ENCODE results near the gene HIPK3. TPM values are rescaled to one million over a fixed set of nuclear protein-coding genes. Genes with fewer than 3 reads are reported as not detected.
"Not testable (repeated sequence)": the region's sequence is repeated elsewhere in the genome, so short reads cannot be mapped to it uniquely, and the experiment has no call there.

Gene HIPK3
- total RNA-seq (2014; rRNA removed; shearing (Covaris generic)), result 37.8 and 40.7 TPM in 2 replicates
- 20.2 and 32.7 TPM in 2 replicates for polyA plus RNA-seq (2015; cell fraction: cytosol; rRNA removed)
- 39.8 and 42.7 TPM in 2 replicates for polyA plus RNA-seq (2015; cell fraction: nucleus; rRNA removed)

GRCh38 chr11:33257160-33257896 is at the start of gene HIPK3:
Gene HIPK3 (plus strand): TSS chr11:33257381.
- in situ Hi-C loops (cut with HindIII; ENCODE audit: low pct_unique_long_range_greater_than_20kb, low sequenced_read_pairs), result no loop called here
- peak; percentile 74 for DNase-seq (ENCODE audit: low read depth, low spot score)

- in situ Hi-C loops (cut with HindIII; ENCODE audit: low pct_unique_long_range_greater_than_20kb, low sequenced_read_pairs), result no loop called here
- DNase-seq (ENCODE audit: low read depth, low spot score), result no peak
Measured at GRCh38 chr11:33207408-33207985, 49.7 kb upstream of the HIPK3 start.

- no peak for DNase-seq (ENCODE audit: low read depth, low spot score)
- in situ Hi-C loops (cut with HindIII; ENCODE audit: low pct_unique_long_range_greater_than_20kb, low sequenced_read_pairs), result no loop called here
Measured at GRCh38 chr11:33208150-33208549, 49.0 kb upstream of the HIPK3 start.

- in situ Hi-C loops (cut with HindIII; ENCODE audit: low pct_unique_long_range_greater_than_20kb, low sequenced_read_pairs), result no loop called here
- DNase-seq (ENCODE audit: low read depth, low spot score), result no peak
Measured at GRCh38 chr11:33211153-33211552, 46.0 kb upstream of the HIPK3 start.

- peak; percentile 83 for DNase-seq (ENCODE audit: low read depth, low spot score)
- in situ Hi-C loops (cut with HindIII; ENCODE audit: low pct_unique_long_range_greater_than_20kb, low sequenced_read_pairs), result no loop called here
Measured at GRCh38 chr11:33211580-33211979, 45.6 kb upstream of the HIPK3 start.

GRCh38 chr11:33214187-33214586 is 43.0 kb upstream of the HIPK3 start:
- no peak for DNase-seq (ENCODE audit: low read depth, low spot score)
- in situ Hi-C loops (cut with HindIII; ENCODE audit: low pct_unique_long_range_greater_than_20kb, low sequenced_read_pairs), result no loop called here

- in situ Hi-C loops (cut with HindIII; ENCODE audit: low pct_unique_long_range_greater_than_20kb, low sequenced_read_pairs), result no loop called here
Measured at GRCh38 chr11:33214767-33215166, 42.4 kb upstream of the HIPK3 start.

GRCh38 chr11:33216676-33217075 is 40.5 kb upstream of the HIPK3 start:
- DNase-seq (ENCODE audit: low read depth, low spot score); in situ Hi-C loops (cut with HindIII; ENCODE audit: low pct_unique_long_range_greater_than_20kb, low sequenced_read_pairs): not testable (repeated sequence)

More at GRCh38 chr11:33214767-33215166, 42.4 kb upstream of the HIPK3 start:
- DNase-seq (ENCODE audit: low read depth, low spot score), result no peak

GRCh38 chr11:33222052-33222750 is 35.0 kb upstream of the HIPK3 start:
- in situ Hi-C loops (cut with HindIII; ENCODE audit: low pct_unique_long_range_greater_than_20kb, low sequenced_read_pairs), result no loop called here
- DNase-seq (ENCODE audit: low read depth, low spot score), result no peak

- DNase-seq (ENCODE audit: low read depth, low spot score), result no peak
- in situ Hi-C loops (cut with HindIII; ENCODE audit: low pct_unique_long_range_greater_than_20kb, low sequenced_read_pairs), result no loop called here
Measured at GRCh38 chr11:33225371-33225770, 31.8 kb upstream of the HIPK3 start.

GRCh38 chr11:33227578-33228261 is 29.5 kb upstream of the HIPK3 start:
- DNase-seq (ENCODE audit: low read depth, low spot score), result no peak
- in situ Hi-C loops (cut with HindIII; ENCODE audit: low pct_unique_long_range_greater_than_20kb, low sequenced_read_pairs), result no loop called here

- DNase-seq (ENCODE audit: low read depth, low spot score), result no peak
- in situ Hi-C loops (cut with HindIII; ENCODE audit: low pct_unique_long_range_greater_than_20kb, low sequenced_read_pairs), result no loop called here
Measured at GRCh38 chr11:33234397-33235190, 22.6 kb upstream of the HIPK3 start.

GRCh38 chr11:33237039-33237597 is 20.1 kb upstream of the HIPK3 start:
- in situ Hi-C loops (cut with HindIII; ENCODE audit: low pct_unique_long_range_greater_than_20kb, low sequenced_read_pairs), result no loop called here
- no peak for DNase-seq (ENCODE audit: low read depth, low spot score)

- no peak for DNase-seq (ENCODE audit: low read depth, low spot score)
- in situ Hi-C loops (cut with HindIII; ENCODE audit: low pct_unique_long_range_greater_than_20kb, low sequenced_read_pairs), result no loop called here
Measured at GRCh38 chr11:33242575-33242974, 14.6 kb upstream of the HIPK3 start.

- in situ Hi-C loops (cut with HindIII; ENCODE audit: low pct_unique_long_range_greater_than_20kb, low sequenced_read_pairs); DNase-seq (ENCODE audit: low read depth, low spot score): not testable (repeated sequence)
Measured at GRCh38 chr11:33243654-33244053, 13.5 kb upstream of the HIPK3 start.

GRCh38 chr11:33248416-33248971 is 8.7 kb upstream of the HIPK3 start:
- in situ Hi-C loops (cut with HindIII; ENCODE audit: low pct_unique_long_range_greater_than_20kb, low sequenced_read_pairs), result no loop called here
- DNase-seq (ENCODE audit: low read depth, low spot score), result no peak

Data from SK-MEL-5 (cell line).